Tibial nerve (tissue), 4 donors: ENCODE measurements around the gene ARF1. TPM values are rescaled to one million over a fixed set of nuclear protein-coding genes. Genes with fewer than 3 reads are reported as not detected.

ENCODE experiments used
- DNase-seq, 2 donors: peaks; one replicate each; pipeline ENCODE4 v3.0.0-alpha.2; 2019; ENCODE audit warnings: low spot score in 2 of 2
- H3K27ac ChIP-seq, 4 donors: fragments of 200-600 bp; sonication (generic) in 3 of 4; one replicate each; pipeline ENCODE4 v1.5.1; 2017 to 2019; ENCODE audit warnings: mild to moderate bottlenecking in 1 of 4
- H3K27me3 ChIP-seq, 2 donors: fragments of 200-600 bp; sonication (generic) in 1 of 2; one replicate each; pipeline versions ENCODE4 v1.5.1 to v1.6.0; 2017 to 2019
- H3K36me3 ChIP-seq, 3 donors: fragments of 200-600 bp; sonication (generic); one replicate each; pipeline ENCODE4 v1.5.1; 2018 to 2019
- H3K4me1 ChIP-seq, 4 donors: fragments of 200-600 bp; sonication (generic) in 3 of 4; one replicate each; pipeline ENCODE4 v1.5.1; 2017 to 2019
- H3K4me3 ChIP-seq, 4 donors: fragments of 200-600 bp; sonication (generic) in 3 of 4; one replicate each; pipeline ENCODE4 v1.5.1; 2017 to 2019; ENCODE audit warnings: mild to moderate bottlenecking in 1 of 4, moderate library complexity in 1 of 4
- H3K9me3 ChIP-seq, 4 donors: fragments of 200-600 bp; sonication (generic) in 3 of 4; one replicate each; pipeline ENCODE4 v1.5.1; 2017 to 2019
- CTCF ChIP-seq, 5 experiments: fragments of 200-600 bp in 3 of 5; fragments of 450-650 bp in 2 of 5; sonication (generic) in 3 of 5; IDR thresholded peaks; one replicate each; pipeline ENCODE4 v1.5.1; 2016 to 2019; ENCODE audit warnings: antibody characterized with exemption in 5 of 5, mild to moderate bottlenecking in 3 of 5, moderate library complexity in 2 of 5
- EP300 ChIP-seq, 2 donors: sonication (generic); formaldehyde crosslinking; IDR thresholded peaks; one replicate each; pipeline ENCODE4 v1.6.1; 2017; ENCODE audit warnings: antibody characterized with exemption in 2 of 2, mild to moderate bottlenecking in 1 of 2
- POLR2A ChIP-seq, 2 donors: fragments of 450-650 bp; IDR thresholded peaks; one replicate each; pipeline ENCODE4 v1.6.1; 2017; ENCODE audit warnings: antibody characterized with exemption in 2 of 2, mild to moderate bottlenecking in 2 of 2, moderate library complexity in 2 of 2
- WGBS, 2 donors: methylation state at CpG; one replicate each; pipeline ENCODE4 v1.1.5; 2018; 5-methylcytosine and 5-hydroxymethylcytosine counted together
- total RNA-seq, 4 donors: library from RNA; depleted of rRNA; stranded (reverse); fragments of >200 nt; gene quantifications; one replicate each; pipeline ENCODE4 v1.1.0, GENCODE V29; 2016

Gene ARF1
- total RNA-seq, 4 donors from 2014 or later = 251 to 311 (median 258) TPM

- 89 to 92% methylated on average over 25 to 28 of the region's 34 CpGs for WGBS, 2 donors
- no peak overlapping the region for H3K27ac ChIP-seq
- H3K9me3 ChIP-seq = peaks cover 0 to 18% (median 3%) of the 10 kb centered on the region in 4 donors
- TF ChIP-seq POLR2A (IDR thresholded peaks at IDR 0.05) = no peak
- peaks cover 0 to 87% (median 9%) of the 10 kb centered on the region in 3 donors for H3K36me3 ChIP-seq
- no peaks in the 10 kb centered on the region for H3K27me3 ChIP-seq
- peaks cover 0 to 61% (median 14%) of the 10 kb centered on the region in 4 donors for H3K4me1 ChIP-seq
- no peak for DNase-seq
- H3K4me3 ChIP-seq = no peak overlapping the region
Measured at GRCh38 chr1:228097333-228098081, 15.0 kb downstream of the ARF1 start.

GRCh38 chr1:228098323-228098931, 15.9 kb downstream of the ARF1 start:
- H3K4me3 ChIP-seq = no peak overlapping the region
- 89 to 94% methylated on average over 28 of the region's 28 CpGs for WGBS, 2 donors
- H3K4me1 ChIP-seq = peaks cover 0 to 54% (median 13%) of the 10 kb centered on the region in 4 donors
- DNase-seq = no peak
- no peak overlapping the region for H3K27ac ChIP-seq
- no peak for TF ChIP-seq POLR2A (IDR thresholded peaks at IDR 0.05)
- TF ChIP-seq EP300 (IDR thresholded peaks at IDR 0.05) = no peak
- TF ChIP-seq CTCF (IDR thresholded peaks at IDR 0.05) = no peak
- peaks cover 0 to 18% (median 3%) of the 10 kb centered on the region in 4 donors for H3K9me3 ChIP-seq
- no peaks in the 10 kb centered on the region for H3K27me3 ChIP-seq
- H3K36me3 ChIP-seq = peaks cover 0 to 79% (median 9%) of the 10 kb centered on the region in 3 donors

- peaks cover 0 to 13% (median 3%) of the 10 kb centered on the region in 4 donors for H3K9me3 ChIP-seq
- DNase-seq = no peak
- H3K27me3 ChIP-seq = no peaks in the 10 kb centered on the region
- peaks cover 0 to 70% (median 9%) of the 10 kb centered on the region in 3 donors for H3K36me3 ChIP-seq
- H3K27ac ChIP-seq = no peak overlapping the region
- WGBS, 2 donors = 14 to 61% methylated on average over 1 to 4 of the region's 4 CpGs
- TF ChIP-seq POLR2A (IDR thresholded peaks at IDR 0.05) (no peak), CTCF (IDR thresholded peaks at IDR 0.05) (no peak)
- peaks cover 0 to 63% (median 16%) of the 10 kb centered on the region in 4 donors for H3K4me1 ChIP-seq
- no peak overlapping the region for H3K4me3 ChIP-seq
Measured at GRCh38 chr1:228099331-228099732, 16.8 kb downstream of the ARF1 start.

- Histone ChIP-seq H3K36me3 (peaks cover 0 to 66% (median 9%) of the 10 kb centered on the region in 3 donors), H3K4me1 (peaks cover 0 to 56% (median 16%) of the 10 kb centered on the region in 4 donors), H3K27ac (peak overlapping the region in 3 of 4 donors; percentile 84 to 98 (median 96)), H3K9me3 (no peaks in the 10 kb centered on the region), H3K27me3 (no peaks in the 10 kb centered on the region), H3K4me3 (no peak overlapping the region)
- TF ChIP-seq POLR2A (IDR thresholded peaks at IDR 0.05) = no peak
- no peak for TF ChIP-seq EP300 (IDR thresholded peaks at IDR 0.05)
- TF ChIP-seq CTCF (IDR thresholded peaks at IDR 0.05) = no peak
- WGBS, 2 donors = 78 to 81% methylated on average over 12 of the region's 12 CpGs
- DNase-seq = no peak
Measured at GRCh38 chr1:228100822-228101613, 18.5 kb downstream of the ARF1 start.

GRCh38 chr1:228101614-228101993, 19.1 kb downstream of the ARF1 start:
- WGBS, 2 donors = 47 to 54% methylated on average over 8 to 15 of the region's 15 CpGs
- H3K36me3 ChIP-seq = peaks cover 0 to 66% (median 9%) of the 10 kb centered on the region in 3 donors
- TF ChIP-seq POLR2A (IDR thresholded peaks at IDR 0.05) (no peak), CTCF (IDR thresholded peaks at IDR 0.05) (no peak), EP300 (IDR thresholded peaks at IDR 0.05) (no peak)
- no peaks in the 10 kb centered on the region for H3K9me3 ChIP-seq
- H3K4me1 ChIP-seq = peaks cover 0 to 50% (median 16%) of the 10 kb centered on the region in 4 donors
- H3K27me3 ChIP-seq = no peaks in the 10 kb centered on the region
- peak overlapping the region; percentile 83 to 98 (median 90) for H3K27ac ChIP-seq
- no peak for DNase-seq
- peak overlapping the region in 2 of 4 donors; percentile 66 to 89 for H3K4me3 ChIP-seq
